MM.1S (cell line): Measurements from ENCODE around the gene MAP9.
"Not testable (repeated sequence)": the region's sequence is repeated elsewhere in the genome, so short reads cannot be mapped to it uniquely, and the experiment has no call there.

Source experiments
- DNase-seq: peaks from one replicate; pipeline ENCODE4 v3.0.0-alpha.2; 2015
- H2AFZ ChIP-seq: fragments of 300-600 bp; sonication (generic); 2 replicates; pipeline ENCODE4 v1.6.0; 2016; ENCODE audit warnings: antibody characterized with exemption, low read length
- H3F3A ChIP-seq: fragments of 300-600 bp; sonication (generic); 2 replicates; pipeline ENCODE4 v1.6.1; 2016; ENCODE audit warnings: mild to moderate bottlenecking, antibody characterized with exemption, low read length, moderate library complexity, mixed read lengths; ENCODE audit not compliant: insufficient read depth
- H3K27ac ChIP-seq: fragments of 300-600 bp; sonication (generic); 2 replicates; pipeline ENCODE4 v1.5.1; 2016; ENCODE audit warnings: mild to moderate bottlenecking, low read length
- H3K27me3 ChIP-seq: fragments of 300-600 bp; sonication (generic); replicated peaks from 2 replicates; pipeline ENCODE4 v1.6.0; 2016; ENCODE audit warnings: low read length; ENCODE audit not compliant: insufficient read depth
- H3K36me3 ChIP-seq: fragments of 300-600 bp; sonication (generic); replicated peaks from 2 replicates; pipeline ENCODE4 v1.6.1; 2016; ENCODE audit warnings: mild to moderate bottlenecking, low read length, mixed read lengths; ENCODE audit not compliant: insufficient read depth
- H3K4me1 ChIP-seq: fragments of 300-600 bp; sonication (generic); 2 replicates; pipeline ENCODE4 v1.6.1; 2016; ENCODE audit warnings: low read length, mixed read lengths
- H3K4me2 ChIP-seq: fragments of 300-600 bp; sonication (generic); 2 replicates; pipeline ENCODE4 v1.6.0; 2016; ENCODE audit warnings: low read depth, low read length
- H3K4me3 ChIP-seq: fragments of 300-600 bp; sonication (generic); 2 replicates; pipeline ENCODE4 v1.5.1; 2016; ENCODE audit warnings: low read length, mixed read lengths
- H3K79me2 ChIP-seq: fragments of 300-600 bp; sonication (generic); 2 replicates; pipeline ENCODE4 v1.6.1; 2016; ENCODE audit warnings: mixed run types, low read length, mixed read lengths
- H3K9ac ChIP-seq: fragments of 300-600 bp; sonication (generic); 2 replicates; pipeline ENCODE4 v1.6.1; 2016; ENCODE audit warnings: low read length, mixed read lengths
- H3K9me2 ChIP-seq: fragments of 300-600 bp; sonication (generic); replicated peaks from 2 replicates; pipeline ENCODE4 v1.6.1; 2016; ENCODE audit warnings: mild to moderate bottlenecking, low read length, mixed read lengths; ENCODE audit not compliant: insufficient read depth
- H3K9me3 ChIP-seq: fragments of 300-600 bp; sonication (generic); replicated peaks from 2 replicates; pipeline ENCODE4 v1.6.1; 2016; ENCODE audit warnings: mild to moderate bottlenecking, low read length, mixed read lengths; ENCODE audit not compliant: insufficient read depth
- H4K20me1 ChIP-seq: fragments of 300-600 bp; sonication (generic); 2 replicates; pipeline ENCODE4 v1.6.1; 2016; ENCODE audit warnings: mild to moderate bottlenecking, low read length, moderate library complexity, mixed read lengths; ENCODE audit not compliant: insufficient read depth
- EZH2 ChIP-seq: fragments of 300-600 bp; sonication (generic); optimal IDR thresholded peaks from 2 replicates; pipeline ENCODE3; 2017; ENCODE audit warnings: low read depth, mild to moderate bottlenecking, antibody characterized with exemption, low read length, mixed read lengths
- EZH2phosphoT487 ChIP-seq: fragments of 300-600 bp; sonication (generic); IDR thresholded peaks from 2 replicates; pipeline ENCODE4 v1.6.1; 2018; ENCODE audit warnings: antibody characterized with exemption, low read length
- TF ChIP-seq, protein P1 (sequence below): fragments of 300-600 bp; sonication (generic); IDR thresholded peaks from 2 replicates; pipeline ENCODE4 v1.5.1; 2016; ENCODE audit warnings: antibody characterized with exemption, low read length, mixed read lengths

The MAP9 gene

DNA sequence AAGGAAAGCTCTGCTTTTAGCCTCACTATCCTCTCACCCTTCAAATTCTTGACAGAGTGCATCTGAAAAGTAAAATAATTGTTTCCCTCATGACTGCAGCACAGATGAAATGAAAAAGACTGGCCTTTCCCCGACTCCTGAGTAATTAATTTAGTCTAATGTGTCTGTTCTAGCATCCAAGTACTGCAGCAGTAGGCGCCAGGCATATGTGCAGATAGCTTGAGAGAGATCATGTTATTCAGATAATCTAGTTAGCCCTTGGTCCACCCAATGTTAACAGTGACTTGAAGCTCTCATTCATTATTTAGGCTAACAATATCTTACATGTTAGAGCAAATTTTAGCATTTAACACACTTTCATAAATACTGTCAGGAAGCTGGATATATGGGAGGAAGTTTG lies 54.0 kb downstream of the MAP9 start:
- Histone ChIP-seq H3K27me3 (no peaks in the 10 kb centered on the region), H3F3A (no peaks in the 10 kb centered on the region), H3K79me2 (no peaks in the 10 kb centered on the region), H2AFZ (no peak overlapping the region), H3K27ac (no peak overlapping the region), H3K36me3 (no peaks in the 10 kb centered on the region), H4K20me1 (no peaks in the 10 kb centered on the region), H3K4me3 (no peak overlapping the region), H3K4me2 (no peak overlapping the region), H3K9me2 (no peaks in the 10 kb centered on the region), H3K9me3 (no peaks in the 10 kb centered on the region), H3K9ac (no peak overlapping the region), H3K4me1 (no peaks in the 10 kb centered on the region)
- TF ChIP-seq EZH2: no peak
- DNase-seq: no peak

DNA sequence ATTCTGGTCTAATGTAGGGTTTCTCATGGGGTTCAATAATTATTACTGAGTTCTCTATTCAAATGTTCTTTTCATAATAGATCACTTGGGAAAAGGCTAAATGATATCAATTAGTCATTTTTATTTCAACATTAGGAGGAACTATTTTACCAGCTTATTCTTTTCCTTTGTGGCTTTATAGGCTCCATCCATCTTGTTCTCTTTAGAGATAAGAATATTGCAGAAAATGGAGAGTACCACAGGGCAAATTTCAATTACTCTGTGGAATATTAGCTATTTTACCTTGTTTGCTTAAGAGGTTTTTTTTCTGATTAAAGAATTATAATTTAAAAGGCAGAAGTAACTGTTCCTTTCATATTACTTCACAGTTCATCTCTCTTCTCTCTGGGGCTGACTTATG lies 55.8 kb downstream of the MAP9 start:
- no peak overlapping the region for H3K9ac ChIP-seq
- TF ChIP-seq, protein P1, sequence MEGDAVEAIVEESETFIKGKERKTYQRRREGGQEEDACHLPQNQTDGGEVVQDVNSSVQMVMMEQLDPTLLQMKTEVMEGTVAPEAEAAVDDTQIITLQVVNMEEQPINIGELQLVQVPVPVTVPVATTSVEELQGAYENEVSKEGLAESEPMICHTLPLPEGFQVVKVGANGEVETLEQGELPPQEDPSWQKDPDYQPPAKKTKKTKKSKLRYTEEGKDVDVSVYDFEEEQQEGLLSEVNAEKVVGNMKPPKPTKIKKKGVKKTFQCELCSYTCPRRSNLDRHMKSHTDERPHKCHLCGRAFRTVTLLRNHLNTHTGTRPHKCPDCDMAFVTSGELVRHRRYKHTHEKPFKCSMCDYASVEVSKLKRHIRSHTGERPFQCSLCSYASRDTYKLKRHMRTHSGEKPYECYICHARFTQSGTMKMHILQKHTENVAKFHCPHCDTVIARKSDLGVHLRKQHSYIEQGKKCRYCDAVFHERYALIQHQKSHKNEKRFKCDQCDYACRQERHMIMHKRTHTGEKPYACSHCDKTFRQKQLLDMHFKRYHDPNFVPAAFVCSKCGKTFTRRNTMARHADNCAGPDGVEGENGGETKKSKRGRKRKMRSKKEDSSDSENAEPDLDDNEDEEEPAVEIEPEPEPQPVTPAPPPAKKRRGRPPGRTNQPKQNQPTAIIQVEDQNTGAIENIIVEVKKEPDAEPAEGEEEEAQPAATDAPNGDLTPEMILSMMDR: no peak
- no peak for TF ChIP-seq EZH2phosphoT487
- no peak for TF ChIP-seq EZH2
- no peaks in the 10 kb centered on the region for H3K27me3 ChIP-seq
- no peaks in the 10 kb centered on the region for H3K36me3 ChIP-seq
- H3F3A ChIP-seq: no peaks in the 10 kb centered on the region
- H3K79me2 ChIP-seq: no peaks in the 10 kb centered on the region
- H4K20me1 ChIP-seq: no peaks in the 10 kb centered on the region
- no peak for DNase-seq
- H3K9me2 ChIP-seq: no peaks in the 10 kb centered on the region
- H2AFZ ChIP-seq: no peak overlapping the region
- H3K4me2 ChIP-seq: no peak overlapping the region
- no peaks in the 10 kb centered on the region for H3K4me1 ChIP-seq
- no peak overlapping the region for H3K4me3 ChIP-seq
- no peak overlapping the region for H3K27ac ChIP-seq
- H3K9me3 ChIP-seq: no peaks in the 10 kb centered on the region

DNA sequence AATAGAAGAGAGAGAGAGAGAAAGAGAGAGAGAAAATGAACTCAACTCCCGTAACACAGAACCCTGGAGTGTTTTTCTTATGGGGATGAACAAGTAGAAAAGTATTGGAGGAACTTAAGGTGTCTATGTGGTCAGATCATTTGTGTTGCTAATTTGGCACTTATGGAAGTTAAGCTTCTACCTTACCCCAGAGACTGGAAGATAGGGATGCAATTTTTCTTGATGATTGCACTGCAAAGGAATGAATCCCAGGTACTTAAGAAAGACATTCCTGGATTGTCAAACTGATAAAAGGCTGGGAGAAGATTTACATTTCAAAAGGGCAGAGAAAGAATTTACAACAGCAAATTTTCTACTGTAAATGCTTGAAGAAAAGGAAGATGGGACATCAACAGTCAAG lies 57.2 kb downstream of the MAP9 start:
- Histone ChIP-seq H3K4me2 (no peak overlapping the region), H3K9me2 (no peaks in the 10 kb centered on the region), H3K4me1 (no peaks in the 10 kb centered on the region), H4K20me1 (no peaks in the 10 kb centered on the region), H3K27me3 (no peaks in the 10 kb centered on the region), H3K9ac (no peak overlapping the region), H2AFZ (no peak overlapping the region), H3K27ac (no peak overlapping the region), H3K9me3 (no peaks in the 10 kb centered on the region), H3K36me3 (no peaks in the 10 kb centered on the region), H3F3A (no peaks in the 10 kb centered on the region), H3K79me2 (no peaks in the 10 kb centered on the region), H3K4me3 (no peak overlapping the region)
- TF ChIP-seq EZH2phosphoT487: no peak
- TF ChIP-seq EZH2: no peak
- TF ChIP-seq, protein P1: no peak
- DNase-seq: no peak

DNA sequence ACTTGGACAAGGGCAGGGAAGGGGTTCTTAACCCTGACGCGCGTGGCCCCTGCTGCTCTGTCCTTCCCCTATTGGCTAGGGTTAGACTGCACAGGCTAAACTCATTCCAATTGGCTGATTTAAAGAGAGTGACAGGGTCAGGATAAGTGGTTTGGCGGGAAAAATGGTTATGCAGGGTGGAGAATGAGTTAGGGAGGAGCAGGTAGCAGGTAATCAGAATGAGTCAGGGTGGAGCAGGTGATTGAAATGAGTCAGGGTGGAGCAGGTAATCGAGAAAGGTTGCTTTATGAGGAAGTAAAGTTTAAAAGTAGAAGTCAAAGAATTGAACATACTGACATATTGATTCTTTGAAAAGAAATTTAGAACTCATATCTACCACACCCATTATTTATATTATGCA lies 64.7 kb downstream of the MAP9 start:
- H3K36me3 ChIP-seq, H3K9me3 ChIP-seq, H4K20me1 ChIP-seq, H3K27ac ChIP-seq, H3F3A ChIP-seq, H3K27me3 ChIP-seq, H3K79me2 ChIP-seq, H3K4me2 ChIP-seq, H3K9me2 ChIP-seq, H3K9ac ChIP-seq, H3K4me3 ChIP-seq, H2AFZ ChIP-seq, DNase-seq, H3K4me1 ChIP-seq: not testable (repeated sequence)
